Activated CD4-positive, alpha-beta T cell treated with anti-CD3 and anti-CD28 coated beads, Interleukin-2, Interleukin-6, amounts not matched to agents 100 ng/mL and 50 ng/mL, durations not matched to agents 16 hours and 8 hours (primary cell): ENCODE results near the gene MAN2B1.
"Not testable (repeated sequence)": the region's sequence is repeated elsewhere in the genome, so short reads cannot be mapped to it uniquely, and the experiment has no call there.

Source experiments
- DNase-seq: peaks from one replicate; pipeline ENCODE4 v3.0.0-alpha.2; 2020

MAN2B1 gene

DNA sequence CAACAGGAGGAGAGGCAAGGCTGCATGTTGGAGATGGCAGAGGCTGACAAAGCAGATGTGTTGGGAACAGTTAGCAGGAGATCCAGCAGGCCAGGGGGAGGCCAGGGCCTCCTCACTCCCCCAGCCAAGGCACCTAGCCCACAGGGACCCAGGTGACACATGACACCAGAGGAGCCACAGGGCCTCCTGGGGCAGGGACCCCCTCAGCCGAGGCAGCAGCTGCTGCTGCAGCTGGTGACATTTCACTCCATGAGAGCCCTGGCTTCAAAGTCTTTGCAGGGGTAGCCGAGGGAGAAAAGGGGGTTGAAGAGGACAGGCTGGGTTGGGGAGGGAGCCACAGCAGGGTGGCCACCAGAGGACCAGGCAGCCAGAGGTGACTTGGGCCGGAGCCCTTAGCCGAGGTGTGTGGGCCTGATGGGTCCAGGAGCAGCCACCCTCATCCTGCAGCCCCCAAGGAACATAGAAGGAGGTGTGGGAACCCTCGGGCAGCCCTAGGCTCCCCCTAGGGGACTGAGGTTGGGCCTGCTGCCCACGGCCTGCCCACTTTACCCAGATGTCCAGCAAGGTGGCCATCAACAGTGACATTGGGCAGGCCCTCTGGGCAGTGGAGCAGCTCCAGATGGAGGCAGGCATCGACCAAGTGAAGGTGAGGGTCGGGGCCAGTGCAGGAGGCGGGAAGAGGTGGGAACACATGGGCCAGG, 21.1 kb upstream of the MAN2B1 start, which contains the start of gene GNG14:
Gene GNG14, plus strand, starts transcription at position 503 of the 701 bp plus-strand sequence. Its CDS starts 51 bp downstream, at position 554.
- no peak for DNase-seq

DNA sequence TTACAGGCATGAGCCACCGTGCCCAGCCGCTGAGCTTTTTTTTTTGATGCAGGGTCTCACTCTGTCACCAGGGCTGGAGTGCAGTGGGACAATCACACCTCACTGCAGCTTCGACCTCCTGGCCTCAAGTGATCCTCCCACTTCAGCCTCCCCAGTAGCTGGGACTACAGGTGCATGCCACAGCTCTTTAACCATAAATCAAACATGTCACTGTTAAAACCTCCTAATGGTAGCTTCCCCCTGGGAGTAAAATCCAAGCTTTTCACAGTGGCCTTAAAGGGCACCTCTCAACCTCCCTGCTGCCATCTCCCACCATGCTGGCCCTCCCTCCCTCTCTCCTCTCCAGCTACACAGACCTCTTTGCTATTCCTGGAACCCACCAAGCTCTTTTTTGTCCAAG, 19.3 kb upstream of the MAN2B1 start:
- DNase-seq, result no peak

DNA sequence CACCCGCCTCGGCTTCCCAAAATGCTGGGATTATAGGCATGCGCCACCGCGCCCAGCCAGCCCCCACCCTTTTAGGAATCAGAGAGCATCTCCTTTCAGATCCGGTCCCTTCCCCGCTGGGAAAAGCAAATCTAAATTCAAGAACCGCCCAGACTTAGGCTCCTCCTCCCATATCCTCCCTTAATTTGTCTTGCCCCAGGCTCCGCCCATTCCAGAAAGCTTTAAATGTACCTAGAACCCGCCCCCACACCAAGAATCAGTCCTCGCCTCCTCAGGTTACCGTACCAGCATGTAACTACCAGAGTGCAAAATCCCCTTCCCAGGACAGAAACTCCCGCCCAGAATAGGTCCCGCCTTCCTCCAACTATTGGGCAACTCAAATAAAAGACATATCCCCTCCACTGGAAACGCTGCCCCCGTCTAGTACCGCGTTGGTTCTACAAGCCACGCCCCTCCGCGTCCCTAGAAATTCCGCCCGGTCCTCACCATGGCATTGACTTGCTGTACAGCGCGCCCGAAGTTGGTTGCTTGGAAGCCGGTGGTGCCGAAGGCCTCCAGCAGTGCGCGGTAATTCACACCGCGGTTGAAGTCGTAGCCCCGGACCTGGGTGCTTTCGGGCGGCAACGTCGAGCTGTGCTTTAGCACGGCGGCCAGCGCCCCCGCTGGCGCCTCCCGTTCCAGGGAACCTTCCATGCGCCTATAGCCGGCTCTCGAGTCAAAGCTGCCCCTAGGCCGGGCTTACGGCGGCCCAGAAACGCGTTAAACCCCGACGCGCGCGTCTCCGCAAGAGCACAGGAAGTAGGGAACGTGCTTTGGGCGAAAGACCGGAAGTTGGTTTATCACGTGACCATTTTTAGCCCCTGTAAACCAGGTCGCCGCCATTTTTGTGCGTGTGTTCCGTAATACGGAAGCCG, 14.8 kb upstream of the MAN2B1 start, which contains the start of gene DHPS:
Gene DHPS, minus strand, starts transcription at position 807 of the 914 bp plus-strand sequence. Its CDS starts 114 bp downstream, at position 693.
- peak; percentile 96 for DNase-seq

DNA sequence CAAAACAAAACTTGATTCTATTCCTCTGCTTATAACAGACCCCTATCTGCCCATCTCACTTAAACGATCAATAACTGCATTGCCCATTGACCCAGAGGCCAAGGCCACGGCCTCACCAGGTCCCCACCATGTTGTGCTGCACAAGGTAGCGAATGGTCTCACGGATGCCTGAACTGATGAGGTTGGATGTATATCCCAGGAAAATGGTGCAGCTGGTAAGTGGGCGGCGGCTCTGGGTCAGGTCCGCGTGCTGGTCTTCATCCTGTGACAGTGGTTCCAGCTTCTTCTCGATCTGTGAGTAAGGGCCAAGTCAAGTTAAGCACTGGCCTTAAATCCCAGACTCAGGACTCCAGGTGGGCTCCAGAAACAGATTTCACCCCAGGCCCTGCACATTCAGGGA, 13.5 kb upstream of the MAN2B1 start:
- DNase-seq, result no peak

DNA sequence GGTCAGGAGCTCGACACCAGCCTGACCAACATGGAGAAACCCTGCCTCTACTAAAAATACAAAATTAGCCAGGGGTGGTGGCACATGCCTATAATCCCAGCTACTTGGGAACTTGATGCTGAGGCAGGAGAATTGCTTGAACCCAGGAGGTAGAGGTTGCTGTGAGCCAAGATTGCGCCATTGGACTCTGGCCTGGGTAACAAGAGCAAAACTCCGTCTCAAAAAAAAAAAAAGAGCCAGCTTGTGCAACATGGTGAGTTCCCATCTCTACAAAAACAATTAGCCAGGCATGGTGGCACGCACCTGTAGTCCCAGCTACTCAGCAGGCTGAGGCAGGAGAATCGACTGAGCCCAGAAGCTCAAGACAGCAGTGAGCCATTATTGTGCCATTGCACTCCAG, 11.5 kb upstream of the MAN2B1 start:
- not testable (repeated sequence) for DNase-seq

DNA sequence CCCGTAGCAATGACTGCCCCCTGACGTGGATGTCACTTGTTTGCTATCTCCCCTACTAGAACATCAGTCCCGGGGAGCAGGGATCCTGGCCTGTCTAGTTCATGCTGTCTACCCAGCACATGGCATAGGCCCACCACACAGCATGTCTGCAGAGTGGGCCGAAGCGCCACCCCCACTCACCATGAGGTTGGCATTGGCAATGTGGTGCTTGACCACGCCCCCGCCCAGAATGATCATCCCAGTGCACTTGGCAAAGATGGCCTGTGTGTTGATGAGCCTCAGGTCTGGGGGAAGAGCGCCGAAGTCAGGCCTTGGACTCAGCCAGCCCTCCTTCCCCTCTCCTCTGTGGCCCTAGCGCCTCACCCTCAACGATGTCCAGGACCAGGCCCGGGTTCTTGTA, 10.4 kb upstream of the MAN2B1 start:
- DNase-seq, result no peak

DNA sequence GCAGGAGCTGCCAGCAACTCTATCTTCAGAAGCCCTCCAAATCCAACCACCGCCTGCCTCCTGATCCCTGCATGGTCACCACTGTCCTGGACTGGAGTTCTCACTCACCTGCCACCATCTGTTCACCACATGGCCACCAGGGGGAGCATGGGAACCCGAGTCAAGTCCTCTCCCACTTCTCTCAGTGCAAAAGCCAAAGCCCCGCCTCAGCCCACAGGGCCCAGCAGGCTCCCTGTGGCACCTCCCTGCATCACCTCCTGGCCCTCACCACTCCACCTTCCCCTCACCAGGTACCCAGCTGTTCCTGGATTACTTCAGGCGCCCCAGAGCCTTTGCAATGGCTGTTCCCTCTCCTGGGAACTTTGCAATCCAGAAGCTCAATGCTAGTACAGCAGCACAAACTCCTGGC, 9.8 kb upstream of the MAN2B1 start:
- peak; percentile 93 for DNase-seq

DNA sequence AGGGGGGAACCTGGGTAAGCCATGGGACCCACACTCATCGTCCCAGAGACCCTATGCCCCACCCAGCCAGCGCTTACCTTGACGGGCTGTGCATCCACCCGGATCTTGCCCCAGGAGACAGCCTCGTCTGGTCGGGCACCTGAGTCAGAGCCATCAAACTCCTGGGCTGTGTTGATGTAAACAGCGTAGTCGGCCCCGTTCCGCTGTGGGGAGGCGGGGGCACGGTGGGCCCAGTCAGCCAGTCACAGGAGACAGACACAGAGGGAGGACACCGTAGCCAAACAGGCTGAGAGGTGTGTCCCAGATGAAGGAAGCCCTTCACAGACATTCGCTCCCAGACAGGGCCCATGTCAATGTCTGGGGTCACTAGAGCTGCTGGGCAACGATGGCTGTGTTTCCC, 9.4 kb upstream of the MAN2B1 start:
- no peak for DNase-seq

DNA sequence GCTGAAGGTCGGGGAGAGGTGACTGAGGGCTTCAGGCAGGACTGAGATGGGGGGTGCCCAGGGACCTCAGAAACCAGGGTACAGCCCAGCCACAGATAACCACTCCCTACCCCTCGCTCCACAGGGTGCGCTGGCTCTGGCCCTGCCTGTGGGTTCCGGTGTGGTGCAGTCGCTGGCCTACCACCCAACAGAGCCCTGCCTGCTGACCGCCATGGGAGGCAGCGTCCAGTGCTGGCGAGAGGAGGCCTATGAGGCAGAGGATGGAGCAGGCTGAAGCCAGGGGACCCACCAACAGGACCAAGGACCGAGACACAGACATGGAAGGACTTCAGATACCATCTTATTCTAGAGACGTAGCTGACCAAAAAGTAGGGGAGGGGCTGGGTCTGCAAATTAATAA, 8.9 kb upstream of the MAN2B1 start:
- no peak for DNase-seq

DNA sequence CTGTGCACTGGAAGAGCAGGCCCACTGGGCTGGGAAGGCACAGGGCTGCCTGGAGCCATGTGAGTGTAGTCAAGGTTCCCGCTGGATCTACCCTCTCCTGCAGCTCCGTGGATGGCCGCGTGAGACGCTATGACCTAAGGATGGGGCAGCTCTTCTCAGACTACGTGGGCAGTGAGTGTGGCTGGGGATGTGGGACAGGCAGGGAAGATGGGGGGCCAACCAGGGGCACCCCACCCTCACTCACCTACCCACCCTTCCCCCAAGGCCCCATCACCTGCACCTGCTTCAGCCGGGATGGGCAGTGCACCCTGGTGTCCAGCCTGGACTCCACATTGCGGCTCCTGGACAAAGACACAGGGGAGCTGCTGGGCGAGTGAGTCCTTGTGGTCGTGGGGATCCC, 6.2 kb upstream of the MAN2B1 start:
- no peak for DNase-seq

DNA sequence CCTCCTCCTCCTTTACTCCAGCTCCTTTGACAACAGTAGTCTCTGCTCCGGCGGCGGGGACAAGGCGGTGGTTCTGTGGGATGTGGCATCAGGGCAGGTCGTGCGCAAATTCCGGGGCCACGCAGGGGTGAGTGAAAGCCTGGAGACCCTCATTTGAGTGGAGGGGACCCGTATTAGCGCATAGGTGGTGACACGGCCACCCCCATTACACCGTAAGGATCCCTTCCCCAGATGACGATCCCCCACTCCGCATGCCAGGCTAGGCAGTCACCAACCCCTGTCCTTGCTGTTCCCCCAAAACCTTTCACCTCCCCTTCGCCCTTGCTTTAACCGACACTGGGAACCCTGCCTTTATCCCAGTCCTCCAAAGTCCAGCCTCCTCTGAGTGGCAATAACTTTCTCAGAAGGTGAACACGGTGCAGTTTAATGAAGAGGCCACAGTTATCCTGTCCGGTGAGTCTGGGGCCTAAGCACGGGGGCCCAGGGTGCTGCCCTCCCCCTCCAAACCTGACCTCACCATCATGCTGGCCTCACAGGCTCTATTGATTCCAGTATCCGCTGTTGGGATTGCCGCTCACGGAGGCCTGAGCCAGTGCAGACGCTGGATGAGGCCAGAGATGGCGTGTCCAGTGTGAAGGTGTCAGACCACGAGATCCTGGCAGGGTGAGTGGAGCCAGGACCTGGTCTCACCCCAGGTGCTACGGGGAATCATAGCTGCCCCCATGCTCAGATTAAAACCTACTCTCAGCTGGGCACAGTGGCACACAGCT, 3.8 kb upstream of the MAN2B1 start:
- DNase-seq, result no peak

DNA sequence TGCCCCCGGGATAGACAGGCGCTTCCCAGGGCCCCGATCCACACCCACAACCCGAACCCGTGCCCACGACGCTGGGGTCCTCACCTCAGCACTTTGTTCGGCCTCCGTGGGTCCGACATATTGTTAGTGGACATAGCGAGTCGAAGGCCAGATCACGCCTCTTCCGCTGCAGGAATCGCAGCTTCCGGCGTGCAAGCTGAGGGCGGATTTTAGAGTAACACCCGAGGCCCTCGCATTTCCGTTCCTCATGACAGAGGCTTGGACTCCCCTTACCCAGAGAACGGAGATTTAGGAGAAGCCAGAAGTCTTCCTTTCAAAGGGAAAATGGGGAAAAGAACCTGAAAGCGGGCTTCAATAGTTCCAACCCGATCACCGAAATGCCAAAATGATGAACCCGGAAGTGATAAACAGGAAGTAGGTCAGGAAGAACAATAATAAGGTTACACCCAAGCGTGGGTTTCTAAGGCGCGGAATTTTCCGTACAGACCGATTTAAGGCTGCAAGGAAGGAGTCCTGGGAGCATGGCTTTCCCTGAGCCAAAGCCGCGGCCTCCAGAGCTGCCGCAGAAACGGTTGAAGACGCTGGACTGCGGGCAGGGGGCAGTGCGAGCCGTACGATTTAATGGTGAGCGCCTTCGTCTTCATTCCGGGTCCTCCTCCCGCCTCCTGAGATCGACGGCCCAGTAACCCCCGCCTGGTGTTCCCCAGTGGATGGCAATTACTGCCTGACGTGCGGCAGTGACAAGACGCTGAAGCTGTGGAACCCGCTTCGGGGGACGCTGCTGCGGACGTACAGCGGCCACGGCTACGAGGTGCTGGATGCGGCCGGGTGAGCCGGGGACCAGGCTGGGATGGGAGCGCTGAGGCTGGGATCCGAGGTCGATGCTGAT, 3.0 kb upstream of the MAN2B1 start:
- peak; percentile 81 for DNase-seq

DNA sequence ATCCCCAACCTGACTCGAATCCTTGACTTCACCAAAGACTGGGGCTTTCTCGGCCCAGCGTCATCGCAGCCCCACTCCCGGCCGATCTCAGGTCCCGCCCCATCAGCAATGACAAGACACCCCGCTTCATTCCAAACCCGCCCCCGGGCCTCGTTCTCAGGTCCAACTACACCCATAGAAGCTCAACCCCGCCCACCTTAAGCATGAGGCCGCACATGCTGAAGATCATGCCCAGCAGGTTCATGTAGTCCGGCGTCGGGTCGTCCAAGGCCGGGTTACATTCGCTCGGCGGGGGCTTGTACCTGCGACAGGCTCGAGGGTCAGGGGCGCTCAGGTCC, 2.4 kb upstream of the MAN2B1 start:
- DNase-seq, result peak; percentile 65

DNA sequence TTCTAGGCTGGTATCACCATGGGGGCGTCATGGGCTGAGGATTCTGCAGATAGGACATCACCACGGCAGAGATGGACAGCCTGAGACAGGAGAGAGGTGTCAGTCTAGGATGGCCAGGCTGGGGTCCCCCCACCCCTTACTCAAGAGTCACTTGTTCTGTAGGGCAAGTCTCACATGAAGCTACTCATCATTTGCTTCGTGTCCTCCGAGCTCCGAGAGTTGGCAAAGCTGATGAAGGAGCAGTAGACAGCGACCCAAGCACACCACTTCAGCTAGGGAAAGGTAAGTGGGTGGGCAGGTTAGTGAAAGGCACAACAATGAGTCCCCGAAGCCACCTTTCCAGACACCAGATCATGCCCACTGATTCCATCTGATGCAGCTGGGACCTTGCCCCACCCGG, 1.8 kb upstream of the MAN2B1 start:
- no peak for DNase-seq

DNA sequence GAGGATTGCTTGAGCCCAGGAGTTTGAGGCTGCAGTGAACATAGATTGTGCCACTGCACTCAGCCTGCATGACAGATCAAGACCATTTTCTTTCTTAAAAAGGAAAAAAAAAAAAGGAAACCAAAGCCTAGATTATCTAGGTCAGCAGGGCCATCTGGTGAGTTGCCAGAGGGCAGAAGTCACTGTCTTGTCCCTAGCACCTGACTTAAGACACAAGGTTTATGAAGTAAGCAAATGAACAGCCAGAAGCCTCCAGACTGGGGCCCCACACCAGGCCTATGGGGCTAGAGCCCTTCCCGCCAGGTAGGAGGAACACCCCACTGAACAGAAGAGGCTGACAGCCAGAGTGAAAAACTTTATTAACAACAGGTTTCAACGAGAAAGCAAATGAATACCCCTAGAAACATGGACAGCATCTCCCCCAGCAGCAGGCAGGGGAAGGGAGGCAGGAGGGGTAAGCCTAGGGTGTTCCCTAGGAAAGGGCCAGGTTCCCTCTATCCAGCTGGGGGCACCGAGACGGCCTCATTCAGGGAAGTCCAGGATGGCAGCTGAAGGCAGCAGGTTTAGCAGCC, 1.3 kb upstream of the MAN2B1 start:
- DNase-seq, result no peak

DNA sequence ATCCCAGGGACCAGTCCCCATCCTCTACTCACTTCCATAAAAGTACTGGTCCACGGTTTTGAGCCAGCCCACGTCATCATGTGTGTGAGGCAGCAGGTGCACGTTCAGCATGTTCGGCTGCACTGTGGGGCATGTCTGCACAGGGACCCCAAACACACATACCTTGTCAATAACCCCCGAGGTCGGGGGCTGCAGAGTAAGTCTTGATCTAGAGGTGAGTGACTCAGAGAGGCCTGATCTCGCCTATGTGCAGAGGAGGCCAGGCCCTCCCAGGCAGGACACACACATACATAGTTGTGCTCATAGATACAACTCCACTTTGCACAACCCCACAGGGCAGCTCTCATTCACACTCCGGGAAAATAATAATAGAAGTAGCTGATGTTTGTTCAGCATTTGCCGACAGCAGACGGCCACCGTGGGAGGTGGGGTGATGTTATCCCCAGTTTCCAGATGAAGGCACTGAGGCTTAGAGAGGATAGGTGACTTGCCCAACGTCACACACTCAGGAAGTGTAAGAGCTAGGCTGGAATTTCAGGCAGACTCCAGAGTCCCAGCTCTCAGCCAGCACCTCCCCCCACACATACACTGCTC, 774 bp downstream of the MAN2B1 start:
- peak; percentile 35 for DNase-seq

DNA sequence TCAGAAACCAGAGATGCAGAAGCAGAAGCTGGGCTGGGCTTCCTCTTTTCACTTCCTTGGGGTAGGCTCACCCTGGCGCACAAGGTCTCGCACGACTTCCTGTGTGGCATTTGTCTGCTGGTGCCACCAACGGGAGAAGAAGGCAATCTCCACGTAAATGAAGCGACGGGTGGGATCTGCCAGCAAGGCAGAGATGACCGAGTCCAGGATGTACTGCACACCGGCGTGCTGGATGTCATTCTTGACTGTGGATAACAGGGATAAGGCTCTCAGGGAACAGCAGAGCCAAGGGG, 1.3 kb downstream of the MAN2B1 start:
- DNase-seq, result peak; percentile 83

DNA sequence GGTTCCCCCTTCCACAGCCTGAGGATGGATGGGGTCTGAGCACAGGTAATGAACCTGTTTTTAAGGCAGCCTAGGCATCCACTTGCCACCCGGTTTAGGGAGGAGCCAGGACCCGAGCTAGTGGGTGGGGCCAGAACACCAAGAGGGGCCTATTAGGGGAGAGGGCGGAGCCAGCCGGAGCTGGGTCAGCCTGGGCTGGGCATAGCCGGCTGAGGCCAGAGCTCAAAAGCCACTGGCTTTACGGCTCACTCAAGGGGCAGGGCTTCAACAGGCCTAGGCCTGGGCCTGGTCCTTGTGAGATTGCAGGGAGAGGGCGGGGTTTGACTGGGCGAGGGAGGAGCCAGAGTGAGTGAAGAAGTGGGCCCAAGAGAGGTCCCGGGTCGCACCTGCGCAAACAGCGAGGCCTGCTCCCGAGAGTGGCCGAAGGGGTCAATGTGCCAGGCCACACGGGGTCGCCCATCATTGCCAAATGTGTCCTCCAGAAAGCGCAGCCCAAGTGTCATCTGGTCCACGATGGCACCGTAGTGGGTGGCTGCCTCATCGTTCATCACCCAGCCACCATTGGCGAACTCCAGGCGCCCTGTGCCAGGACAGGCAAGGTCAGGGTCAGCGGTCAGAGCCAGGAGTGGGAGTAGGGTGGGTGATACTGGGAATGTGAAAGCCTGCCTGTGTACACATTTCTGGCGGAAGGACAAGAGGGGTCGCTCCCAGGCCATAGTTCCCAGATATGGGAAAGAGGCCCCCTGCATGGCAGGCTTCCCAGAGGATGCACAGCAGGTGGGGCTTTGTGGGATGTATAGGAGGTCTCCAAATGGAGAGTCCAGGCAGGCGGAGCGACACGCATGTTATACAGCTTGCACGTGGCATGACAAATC, 1.9 kb downstream of the MAN2B1 start:
- DNase-seq, result no peak

DNA sequence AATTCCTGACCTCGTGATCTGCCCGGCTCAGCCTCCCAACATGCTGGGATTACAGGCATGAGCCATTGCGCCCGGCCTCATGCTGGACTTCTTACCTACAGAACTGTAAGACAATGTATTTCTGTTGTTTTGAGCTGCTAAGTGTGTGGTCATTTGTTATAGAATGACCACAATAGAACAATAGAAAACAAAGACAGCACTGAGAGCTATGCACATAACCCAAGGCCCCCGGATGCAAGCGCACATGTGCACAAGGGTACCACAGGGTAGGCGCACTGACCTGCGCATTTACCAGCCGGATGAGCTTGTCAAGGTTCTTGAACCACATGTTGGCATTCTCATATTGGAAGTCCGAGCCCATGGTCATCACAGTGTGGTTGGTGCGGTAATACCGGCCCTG, 5.6 kb downstream of the MAN2B1 start:
- no peak for DNase-seq

DNA sequence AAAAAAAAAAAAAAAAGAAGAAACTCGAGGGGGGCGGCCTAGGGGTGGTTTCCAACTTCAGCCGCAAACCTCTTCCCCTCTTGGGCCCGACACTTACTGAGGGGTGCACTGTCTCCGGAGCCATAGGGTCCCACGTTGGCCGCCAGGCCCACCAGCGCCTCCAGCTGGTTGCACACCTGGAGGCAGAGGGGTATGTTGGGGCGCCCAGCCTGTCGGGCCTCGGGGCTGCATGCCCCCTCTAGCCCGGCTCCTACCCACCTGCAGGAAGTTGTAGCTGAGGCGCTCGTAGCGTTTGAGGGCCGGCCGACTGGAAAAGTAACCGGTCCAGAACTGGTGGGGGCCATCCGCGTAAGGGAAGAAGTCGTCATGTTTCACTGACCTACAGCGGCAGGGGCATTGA, 8.6 kb downstream of the MAN2B1 start:
- no peak for DNase-seq
